H1 (cell line): ENCODE results near the gene RETNLB.

ENCODE experiments used
- BCL11A ChIP-seq, 2 experiments: IDR thresholded peaks; one replicate each; pipeline ENCODE4 v1.6.1; 2011; ENCODE audit warnings: low read depth in 2 of 2, low read length in 2 of 2, mild to moderate bottlenecking in 2 of 2
- CHD2 ChIP-seq: IDR thresholded peaks from 2 replicates; pipeline ENCODE4 v1.6.1; 2012; ENCODE audit warnings: low read length, improper control_type of control experiment
- EP300 ChIP-seq, 2 experiments: IDR thresholded peaks; 1 replicate in 1 of 2; 2 replicates in 1 of 2; pipeline ENCODE4 v1.6.1; 2011 to 2012; ENCODE audit warnings: low read depth in 2 of 2, low read length in 2 of 2, mild to moderate bottlenecking in 2 of 2, borderline replicate concordance in 1 of 2, inconsistent platforms in 1 of 2, moderate library complexity in 1 of 2
- GABPA ChIP-seq: IDR thresholded peaks from 2 replicates; pipeline ENCODE4 v1.6.1; 2011; ENCODE audit warnings: mild to moderate bottlenecking, low read length, moderate library complexity, borderline replicate concordance; ENCODE audit not compliant: insufficient read depth
- HDAC2 ChIP-seq, 2 experiments: fragments of 300-600 bp in 1 of 2; sonication (generic) in 1 of 2; IDR thresholded peaks; 2 replicates each; pipeline ENCODE4 v1.6.1; 2011 to 2012; ENCODE audit warnings: low read depth in 2 of 2, low read length in 2 of 2, mild to moderate bottlenecking in 2 of 2, moderate library complexity in 2 of 2, borderline replicate concordance in 1 of 2, inconsistent platforms in 1 of 2
- JUND ChIP-seq: IDR thresholded peaks from 2 replicates; pipeline ENCODE4 v1.6.1; 2011; ENCODE audit warnings: mild to moderate bottlenecking, improper control_type of control experiment, low read length
- POLR2A ChIP-seq, 2 experiments: IDR thresholded peaks; 1 replicate in 1 of 2; 2 replicates in 1 of 2; pipeline ENCODE4 v1.6.1; 2011; ENCODE audit warnings: low read depth in 2 of 2, low read length in 2 of 2, mild to moderate bottlenecking in 2 of 2; ENCODE audit errors: control extremely low read depth in 1 of 2
- SAP30 ChIP-seq: fragments of 300-600 bp; sonication (generic); IDR thresholded peaks from 2 replicates; pipeline ENCODE4 v1.7.1; 2012; ENCODE audit warnings: low read length, moderate library complexity, mild to moderate bottlenecking, inconsistent platforms; ENCODE audit not compliant: insufficient read depth, insufficient replicate concordance
- SUZ12 ChIP-seq: fragments of 200-600 bp; sonication (generic); IDR thresholded peaks from 2 replicates; pipeline ENCODE4 v1.6.1; 2012; ENCODE audit warnings: mild to moderate bottlenecking, inconsistent platforms, low read length, moderate library complexity, mixed read lengths
- TAF1 ChIP-seq: IDR thresholded peaks from 2 replicates; pipeline ENCODE4 v1.6.1; 2011; ENCODE audit warnings: mild to moderate bottlenecking, low read depth, low read length
- ZNF274 ChIP-seq: IDR thresholded peaks from 2 replicates; pipeline ENCODE4 v1.7.0; 2012; ENCODE audit warnings: low read length, borderline replicate concordance; ENCODE audit errors: extremely low read depth
- TF ChIP-seq, protein P1 (sequence below): IDR thresholded peaks from 2 replicates; pipeline ENCODE4 v1.6.1; 2011; ENCODE audit warnings: low read depth, mild to moderate bottlenecking, low read length; ENCODE audit not compliant: insufficient read depth
- TF ChIP-seq, protein P2 (sequence below), 3 experiments: IDR thresholded peaks; 1 replicate in 2 of 3; 2 replicates in 1 of 3; pipeline versions ENCODE4 v1.5.1 to v1.6.1; 2011; ENCODE audit warnings: low read length in 3 of 3, mild to moderate bottlenecking in 3 of 3, inconsistent platforms in 2 of 3, low read depth in 1 of 3, moderate library complexity in 1 of 3; ENCODE audit not compliant: insufficient read depth in 1 of 3; ENCODE audit errors: control extremely low read depth in 1 of 3

DNA sequence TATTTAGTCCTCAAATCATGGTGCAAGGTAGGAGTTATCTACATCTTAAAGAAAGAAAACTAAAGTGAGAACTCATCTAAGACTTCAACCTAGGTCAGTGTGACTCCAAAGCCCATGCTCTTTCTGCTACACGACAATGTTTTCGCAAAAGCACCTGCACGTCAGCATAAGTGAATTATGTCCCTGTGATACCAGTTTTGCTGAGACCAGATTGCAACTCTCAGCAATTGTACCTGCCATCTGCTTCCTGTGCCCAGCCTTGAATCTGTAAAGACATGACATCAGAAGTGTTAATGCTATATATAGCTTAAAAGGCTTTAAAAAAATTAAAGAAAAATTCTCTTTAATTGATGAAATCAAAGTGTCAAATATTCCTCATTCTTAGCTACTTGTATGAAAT is 43.4 kb downstream of the RETNLB start:
- TF ChIP-seq POLR2A (IDR thresholded peaks at IDR 0.05; ENCODE audit: control extremely low read depth in 1 of 2, low read depth in 2 of 2, low read length in 2 of 2) (no peak), BCL11A (IDR thresholded peaks at IDR 0.05; ENCODE audit: low read depth in 2 of 2, low read length in 2 of 2) (no peak), GABPA (no peak), EP300 (IDR thresholded peaks at IDR 0.05; ENCODE audit: borderline replicate concordance in 1 of 2, low read depth in 2 of 2, low read length in 2 of 2) (no peak), CHD2 (no peak), TAF1 (no peak), JUND (no peak), ZNF274 (no peak), SAP30 (no peak), HDAC2 (IDR thresholded peaks at IDR 0.05; ENCODE audit: borderline replicate concordance in 1 of 2, low read depth in 2 of 2, low read length in 2 of 2) (no peak), SUZ12 (no peak)
- TF ChIP-seq, protein P1, sequence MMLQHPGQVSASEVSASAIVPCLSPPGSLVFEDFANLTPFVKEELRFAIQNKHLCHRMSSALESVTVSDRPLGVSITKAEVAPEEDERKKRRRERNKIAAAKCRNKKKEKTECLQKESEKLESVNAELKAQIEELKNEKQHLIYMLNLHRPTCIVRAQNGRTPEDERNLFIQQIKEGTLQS = no peak
- TF ChIP-seq, protein P2, sequence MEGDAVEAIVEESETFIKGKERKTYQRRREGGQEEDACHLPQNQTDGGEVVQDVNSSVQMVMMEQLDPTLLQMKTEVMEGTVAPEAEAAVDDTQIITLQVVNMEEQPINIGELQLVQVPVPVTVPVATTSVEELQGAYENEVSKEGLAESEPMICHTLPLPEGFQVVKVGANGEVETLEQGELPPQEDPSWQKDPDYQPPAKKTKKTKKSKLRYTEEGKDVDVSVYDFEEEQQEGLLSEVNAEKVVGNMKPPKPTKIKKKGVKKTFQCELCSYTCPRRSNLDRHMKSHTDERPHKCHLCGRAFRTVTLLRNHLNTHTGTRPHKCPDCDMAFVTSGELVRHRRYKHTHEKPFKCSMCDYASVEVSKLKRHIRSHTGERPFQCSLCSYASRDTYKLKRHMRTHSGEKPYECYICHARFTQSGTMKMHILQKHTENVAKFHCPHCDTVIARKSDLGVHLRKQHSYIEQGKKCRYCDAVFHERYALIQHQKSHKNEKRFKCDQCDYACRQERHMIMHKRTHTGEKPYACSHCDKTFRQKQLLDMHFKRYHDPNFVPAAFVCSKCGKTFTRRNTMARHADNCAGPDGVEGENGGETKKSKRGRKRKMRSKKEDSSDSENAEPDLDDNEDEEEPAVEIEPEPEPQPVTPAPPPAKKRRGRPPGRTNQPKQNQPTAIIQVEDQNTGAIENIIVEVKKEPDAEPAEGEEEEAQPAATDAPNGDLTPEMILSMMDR (IDR thresholded peaks at IDR 0.05; ENCODE audit: control extremely low read depth in 1 of 3, insufficient read depth in 1 of 3, low read depth in 1 of 3, low read length in 3 of 3) = no peak
